Adipose tissue (tissue), 3 donors: Measurements from ENCODE around the gene FKBP1B. TPM values are rescaled to one million over a fixed set of nuclear protein-coding genes. Genes with fewer than 3 reads are reported as not detected.

ENCODE experiments used
- polyA plus RNA-seq, 3 donors: library from polyadenylated mRNA; stranded (reverse); fragments of 200-250 nt; gene quantifications; one replicate each; pipeline ENCODE4 v1.2.3, GENCODE V29; 2013
- donor health status: healthy with polysubstance abuse.
- donor health status: Bipolar disorder and iron deficiency.
- donor health status: healthy.

FKBP1B gene
- polyA plus RNA-seq, 3 donors: 6.7 to 8.2 (median 7.9) TPM

Other genes starting within 250 kb of the FKBP1B start
- gene ATAD2B, start 122.6 kb upstream of the FKBP1B start, polyA plus RNA-seq: 1 to 10 TPM; 2.0 to 3.9 (median 3.2) TPM
- 10 to 100 TPM in 1 of 3 donors, 1 to 10 TPM in 2; 2.8 to 15.1 (median 7.7) TPM for gene UBXN2A, start 109.3 kb upstream of the FKBP1B start, polyA plus RNA-seq
- gene MFSD2B, start 39.7 kb upstream of the FKBP1B start, polyA plus RNA-seq: under 1 TPM in 2 of 3 donors, not detected in 1; 0.06 to 0.18 TPM
- gene WDCP, start 2.4 kb upstream of the FKBP1B start, polyA plus RNA-seq: 1 to 10 TPM; 1.9 to 2.0 (median 1.9) TPM
- gene SF3B6, start 26.6 kb downstream of the FKBP1B start, polyA plus RNA-seq: 100 to 1,000 TPM in 1 of 3 donors, 10 to 100 TPM in 2; 57.6 to 137 (median 86.0) TPM
- gene TP53I3, start 35.1 kb downstream of the FKBP1B start, polyA plus RNA-seq: 10 to 100 TPM; 14.6 to 50.4 (median 33.0) TPM
- under 1 TPM; 0.31 to 0.79 (median 0.46) TPM for gene PFN4, start 73.6 kb downstream of the FKBP1B start, polyA plus RNA-seq
- 10 to 100 TPM in 2 of 3 donors, 1 to 10 TPM in 1; 3.1 to 27.1 (median 10.8) TPM for gene FAM228B, start 73.7 kb downstream of the FKBP1B start, polyA plus RNA-seq
- gene FAM228A, start 125.3 kb downstream of the FKBP1B start, polyA plus RNA-seq: 1 to 10 TPM in 2 of 3 donors, under 1 TPM in 1; 0.29 to 5.6 (median 4.0) TPM